ENCODE measurements around the gene SKIC3.

The SKIC3 gene

GRCh38 chr5:95530416-95530815, 24.4 kb downstream of the SKIC3 start:
- DNase-seq = no peak

GRCh38 chr5:95528565-95528964, 26.2 kb downstream of the SKIC3 start:
- DNase-seq = no peak

GRCh38 chr5:95526871-95527270, 27.9 kb downstream of the SKIC3 start:
- DNase-seq = no peak

GRCh38 chr5:95524423-95524822, 30.4 kb downstream of the SKIC3 start:
- no peak for DNase-seq

GRCh38 chr5:95520206-95520605, 34.6 kb downstream of the SKIC3 start:
- no peak for DNase-seq

GRCh38 chr5:95519681-95520080, 35.1 kb downstream of the SKIC3 start:
- DNase-seq = no peak

GRCh38 chr5:95519151-95519550, 35.6 kb downstream of the SKIC3 start:
- no peak for DNase-seq

GRCh38 chr5:95518417-95518816, 36.4 kb downstream of the SKIC3 start:
- no peak for DNase-seq

GRCh38 chr5:95511606-95512005, 43.2 kb downstream of the SKIC3 start:
- no peak for DNase-seq

- no peak for DNase-seq
These were observed 46.2 kb downstream of the SKIC3 start for GRCh38 chr5:95508550-95508949.
